Measurements from ENCODE around the gene SNX18. TPM values are rescaled to one million over a fixed set of nuclear protein-coding genes. Genes with fewer than 3 reads are reported as not detected.

Gene SNX18
- total RNA-seq, 1 donor from 2014 or later, result 74.2 TPM

DNA sequence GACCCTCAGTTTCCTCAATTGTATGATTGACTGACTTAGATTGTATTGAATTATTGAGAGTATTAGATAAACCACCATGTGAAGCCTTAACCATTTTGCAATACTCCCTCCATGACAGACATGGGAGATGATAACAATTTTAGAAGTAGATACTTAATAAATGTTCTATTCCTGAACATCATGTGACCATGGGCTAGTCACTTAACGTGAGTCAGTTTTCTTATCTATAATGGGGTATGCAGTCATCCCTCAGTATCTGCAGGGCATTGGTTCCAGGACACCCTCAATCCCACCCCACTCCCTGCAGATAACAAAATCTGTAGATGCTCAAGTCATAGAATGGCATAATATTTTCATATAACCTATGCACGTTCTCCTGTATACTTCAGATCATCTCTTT is 31.0 kb downstream of the SNX18 start:
- H3K27ac Mint-ChIP-seq (ENCODE audit: unreplicated experiment), result no peak overlapping the region
- DNase-seq (ENCODE audit: low spot score), result no peak
- H3K4me3 Mint-ChIP-seq (ENCODE audit: unreplicated experiment), result no peak overlapping the region
- H3K4me1 Mint-ChIP-seq (ENCODE audit: low read depth), result peaks cover 7% of the 10 kb centered on the region
- TF ChIP-seq, protein P1, sequence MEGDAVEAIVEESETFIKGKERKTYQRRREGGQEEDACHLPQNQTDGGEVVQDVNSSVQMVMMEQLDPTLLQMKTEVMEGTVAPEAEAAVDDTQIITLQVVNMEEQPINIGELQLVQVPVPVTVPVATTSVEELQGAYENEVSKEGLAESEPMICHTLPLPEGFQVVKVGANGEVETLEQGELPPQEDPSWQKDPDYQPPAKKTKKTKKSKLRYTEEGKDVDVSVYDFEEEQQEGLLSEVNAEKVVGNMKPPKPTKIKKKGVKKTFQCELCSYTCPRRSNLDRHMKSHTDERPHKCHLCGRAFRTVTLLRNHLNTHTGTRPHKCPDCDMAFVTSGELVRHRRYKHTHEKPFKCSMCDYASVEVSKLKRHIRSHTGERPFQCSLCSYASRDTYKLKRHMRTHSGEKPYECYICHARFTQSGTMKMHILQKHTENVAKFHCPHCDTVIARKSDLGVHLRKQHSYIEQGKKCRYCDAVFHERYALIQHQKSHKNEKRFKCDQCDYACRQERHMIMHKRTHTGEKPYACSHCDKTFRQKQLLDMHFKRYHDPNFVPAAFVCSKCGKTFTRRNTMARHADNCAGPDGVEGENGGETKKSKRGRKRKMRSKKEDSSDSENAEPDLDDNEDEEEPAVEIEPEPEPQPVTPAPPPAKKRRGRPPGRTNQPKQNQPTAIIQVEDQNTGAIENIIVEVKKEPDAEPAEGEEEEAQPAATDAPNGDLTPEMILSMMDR (IDR thresholded peaks at IDR 0.05), result no peak
- no peaks in the 10 kb centered on the region for H3K9me3 Mint-ChIP-seq (ENCODE audit: low read depth)
- H3K36me3 Mint-ChIP-seq (ENCODE audit: low read depth), result peaks cover 24% of the 10 kb centered on the region
- H3K27me3 Mint-ChIP-seq (ENCODE audit: low read depth), result no peaks in the 10 kb centered on the region

DNA sequence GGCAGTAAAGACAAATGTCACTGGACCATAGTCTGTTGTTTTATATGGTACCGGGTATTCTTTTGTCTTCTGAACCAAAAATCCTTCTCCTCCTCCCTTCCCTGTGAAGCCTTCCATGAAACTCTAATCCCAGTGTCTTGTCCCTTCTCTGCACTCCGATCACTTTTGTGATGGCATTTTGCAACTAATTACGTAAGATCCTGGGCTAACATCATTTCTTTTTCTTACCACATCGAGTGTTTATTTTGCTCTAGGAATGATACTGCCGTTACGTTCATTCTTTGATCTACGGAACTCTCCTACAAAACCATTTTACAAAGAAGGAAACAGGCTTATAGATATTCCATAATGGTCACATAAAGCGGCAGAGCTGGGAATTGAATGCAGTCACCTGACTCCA is 33.7 kb downstream of the SNX18 start:
- Mint-ChIP-seq H3K4me1 (ENCODE audit: low read depth) (peaks cover 5% of the 10 kb centered on the region), H3K36me3 (ENCODE audit: low read depth) (peaks cover 20% of the 10 kb centered on the region), H3K27me3 (ENCODE audit: low read depth) (no peaks in the 10 kb centered on the region), H3K27ac (ENCODE audit: unreplicated experiment) (no peak overlapping the region), H3K9me3 (ENCODE audit: low read depth) (no peaks in the 10 kb centered on the region), H3K4me3 (ENCODE audit: unreplicated experiment) (no peak overlapping the region)
- DNase-seq (ENCODE audit: low spot score), result no peak
- TF ChIP-seq, protein P1 (IDR thresholded peaks at IDR 0.05), result no peak

GRCh38 chr5:54551926-54552325 is 34.4 kb downstream of the SNX18 start:
- Mint-ChIP-seq H3K4me1 (ENCODE audit: low read depth) (peaks cover 6% of the 10 kb centered on the region), H3K9me3 (ENCODE audit: low read depth) (no peaks in the 10 kb centered on the region), H3K27ac (ENCODE audit: unreplicated experiment) (no peak overlapping the region), H3K36me3 (ENCODE audit: low read depth) (peaks cover 20% of the 10 kb centered on the region), H3K27me3 (ENCODE audit: low read depth) (no peaks in the 10 kb centered on the region), H3K4me3 (ENCODE audit: unreplicated experiment) (no peak overlapping the region)
- no peak for DNase-seq (ENCODE audit: low spot score)
- TF ChIP-seq, protein P1 (IDR thresholded peaks at IDR 0.05), result no peak

DNA sequence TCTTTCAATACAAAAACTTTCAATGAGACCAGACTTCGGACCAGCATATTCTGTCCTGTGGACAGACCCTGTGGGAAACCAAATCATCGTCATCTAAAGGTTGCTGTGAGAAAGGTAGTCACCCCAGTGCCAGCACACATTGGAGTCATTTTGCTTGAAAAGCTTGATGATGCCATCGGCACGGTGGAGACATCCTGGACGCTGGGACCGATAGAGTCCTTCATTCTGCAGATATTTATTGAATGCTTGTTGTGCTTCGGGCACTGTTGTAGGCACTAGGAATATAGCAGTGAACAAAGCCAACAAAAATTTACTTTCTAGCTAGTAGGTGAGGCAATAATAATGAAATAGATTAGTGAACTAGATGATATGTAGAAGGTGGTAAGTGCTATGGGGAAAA is 34.9 kb downstream of the SNX18 start:
- Mint-ChIP-seq H3K4me1 (ENCODE audit: low read depth) (peaks cover 6% of the 10 kb centered on the region), H3K27me3 (ENCODE audit: low read depth) (no peaks in the 10 kb centered on the region), H3K36me3 (ENCODE audit: low read depth) (peaks cover 18% of the 10 kb centered on the region), H3K4me3 (ENCODE audit: unreplicated experiment) (no peak overlapping the region), H3K9me3 (ENCODE audit: low read depth) (no peaks in the 10 kb centered on the region), H3K27ac (ENCODE audit: unreplicated experiment) (no peak overlapping the region)
- TF ChIP-seq, protein P1 (IDR thresholded peaks at IDR 0.05), result no peak
- DNase-seq (ENCODE audit: low spot score), result no peak

- Mint-ChIP-seq H3K36me3 (ENCODE audit: low read depth) (peaks cover 14% of the 10 kb centered on the region), H3K27me3 (ENCODE audit: low read depth) (no peaks in the 10 kb centered on the region), H3K4me3 (ENCODE audit: unreplicated experiment) (no peak overlapping the region), H3K9me3 (ENCODE audit: low read depth) (no peaks in the 10 kb centered on the region), H3K27ac (ENCODE audit: unreplicated experiment) (no peak overlapping the region), H3K4me1 (ENCODE audit: low read depth) (peaks cover 6% of the 10 kb centered on the region)
- no peak for DNase-seq (ENCODE audit: low spot score)
- TF ChIP-seq, protein P1 (IDR thresholded peaks at IDR 0.05), result no peak
Observed at GRCh38 chr5:54553659-54554207, 36.2 kb downstream of the SNX18 start.
